ENCODE measurements around the gene TSPAN18. TPM values are rescaled to one million over a fixed set of nuclear protein-coding genes. Genes with fewer than 3 reads are reported as not detected.

TSPAN18 gene
- total RNA-seq, 2 experiments from 2014 or later, result 22.9 to 23.5 TPM

- Mint-ChIP-seq H3K9me3 (no peaks in the 10 kb centered on the region), H3K4me1 (peaks cover 8% of the 10 kb centered on the region), H3K36me3 (ENCODE audit: low read depth) (no peaks in the 10 kb centered on the region), H3K27ac (no peak overlapping the region), H3K27me3 (no peaks in the 10 kb centered on the region), H3K4me3 (no peak overlapping the region)
- ChIA-PET POLR2A (no interaction called here), CTCF (interaction anchor here (0.6 to 24.5 kb wide), 3 partner anchors 13 to 202 kb away, joined by 3 to 441 read pairs (median 8); no protein-coding TSS in a partner anchor)
- DNase-seq, result no peak
These were observed 213.6 kb downstream of the TSPAN18 start for GRCh38 chr11:44940404-44940803.

GRCh38 chr11:44940835-44941234, 214.1 kb downstream of the TSPAN18 start:
- CTCF ChIA-PET, result interaction anchor here (0.6 to 24.5 kb wide), 4 partner anchors 13 to 202 kb away, joined by 3 to 441 read pairs (median 6); no protein-coding TSS in a partner anchor
- no peaks in the 10 kb centered on the region for H3K36me3 Mint-ChIP-seq (ENCODE audit: low read depth)
- no peak overlapping the region for H3K4me3 Mint-ChIP-seq
- H3K4me1 Mint-ChIP-seq, result peaks cover 8% of the 10 kb centered on the region
- POLR2A ChIA-PET, result no interaction called here
- no peaks in the 10 kb centered on the region for H3K27me3 Mint-ChIP-seq
- H3K27ac Mint-ChIP-seq, result no peak overlapping the region
- no peak for DNase-seq
- H3K9me3 Mint-ChIP-seq, result no peaks in the 10 kb centered on the region

GRCh38 chr11:44941259-44942021, 214.7 kb downstream of the TSPAN18 start:
- Mint-ChIP-seq H3K4me1 (peaks cover 8% of the 10 kb centered on the region), H3K4me3 (no peak overlapping the region), H3K27ac (no peak overlapping the region), H3K9me3 (no peaks in the 10 kb centered on the region), H3K36me3 (ENCODE audit: low read depth) (no peaks in the 10 kb centered on the region), H3K27me3 (no peaks in the 10 kb centered on the region)
- ChIA-PET POLR2A (no interaction called here), CTCF (interaction anchor here (0.6 to 24.5 kb wide), 4 partner anchors 14 to 201 kb away, joined by 3 to 441 read pairs (median 6); no protein-coding TSS in a partner anchor)
- no peak for DNase-seq

GRCh38 chr11:44942029-44942955, 215.5 kb downstream of the TSPAN18 start:
- H3K27me3 Mint-ChIP-seq, result no peaks in the 10 kb centered on the region
- no peak for DNase-seq
- H3K36me3 Mint-ChIP-seq (ENCODE audit: low read depth), result no peaks in the 10 kb centered on the region
- POLR2A ChIA-PET, result interaction anchor here (0.7 kb wide), 1 partner anchor 138 kb away, joined by 4 read pairs; no protein-coding TSS in a partner anchor
- peaks cover 8% of the 10 kb centered on the region for H3K4me1 Mint-ChIP-seq
- H3K9me3 Mint-ChIP-seq, result no peaks in the 10 kb centered on the region
- CTCF ChIA-PET, result interaction anchor here (1.0 to 24.5 kb wide), 3 partner anchors 15 to 161 kb away, joined by 3 to 441 read pairs (median 8); no protein-coding TSS in a partner anchor
- H3K27ac Mint-ChIP-seq, result no peak overlapping the region
- H3K4me3 Mint-ChIP-seq, result no peak overlapping the region

GRCh38 chr11:44943118-44943517, 216.4 kb downstream of the TSPAN18 start:
- Mint-ChIP-seq H3K27me3 (peaks cover 4% of the 10 kb centered on the region), H3K4me1 (peaks cover 8% of the 10 kb centered on the region), H3K36me3 (ENCODE audit: low read depth) (no peaks in the 10 kb centered on the region), H3K27ac (no peak overlapping the region), H3K9me3 (no peaks in the 10 kb centered on the region), H3K4me3 (no peak overlapping the region)
- ChIA-PET POLR2A (interaction anchor here (0.7 kb wide), 1 partner anchor 137 kb away, joined by 4 read pairs; no protein-coding TSS in a partner anchor), CTCF (interaction anchor here (24.5 kb wide), 1 partner anchor 160 kb away, joined by 441 read pairs; no protein-coding TSS in a partner anchor)
- no peak for DNase-seq

- H3K4me3 Mint-ChIP-seq, result no peak overlapping the region
- H3K36me3 Mint-ChIP-seq (ENCODE audit: low read depth), result no peaks in the 10 kb centered on the region
- H3K27ac Mint-ChIP-seq, result no peak overlapping the region
- CTCF ChIA-PET, result interaction anchor here (24.5 kb wide), 1 partner anchor 160 kb away, joined by 441 read pairs; no protein-coding TSS in a partner anchor
- peaks cover 8% of the 10 kb centered on the region for H3K4me1 Mint-ChIP-seq
- H3K9me3 Mint-ChIP-seq, result no peaks in the 10 kb centered on the region
- no peak for DNase-seq
- POLR2A ChIA-PET, result no interaction called here
- peaks cover 9% of the 10 kb centered on the region for H3K27me3 Mint-ChIP-seq
These were observed 216.9 kb downstream of the TSPAN18 start for GRCh38 chr11:44943696-44944095.

GRCh38 chr11:44944181-44944852, 217.6 kb downstream of the TSPAN18 start:
- no peak for DNase-seq
- Mint-ChIP-seq H3K4me3 (no peak overlapping the region), H3K36me3 (ENCODE audit: low read depth) (no peaks in the 10 kb centered on the region), H3K4me1 (peaks cover 11% of the 10 kb centered on the region), H3K9me3 (no peaks in the 10 kb centered on the region), H3K27me3 (peaks cover 16% of the 10 kb centered on the region), H3K27ac (no peak overlapping the region)
- CTCF ChIA-PET, result interaction anchor here (4.8 to 24.5 kb wide), 2 partner anchors 8 to 159 kb away, joined by 30 to 441 read pairs; no protein-coding TSS in a partner anchor
- POLR2A ChIA-PET, result no interaction called here

- ChIA-PET POLR2A (no interaction called here), CTCF (interaction anchor here (1.0 to 24.5 kb wide), 4 partner anchors 8 to 389 kb away, joined by 3 to 441 read pairs (median 17); no protein-coding TSS in a partner anchor)
- H3K27ac Mint-ChIP-seq, result no peak overlapping the region
- H3K36me3 Mint-ChIP-seq (ENCODE audit: low read depth), result no peaks in the 10 kb centered on the region
- peaks cover 11% of the 10 kb centered on the region for H3K4me1 Mint-ChIP-seq
- H3K9me3 Mint-ChIP-seq, result no peaks in the 10 kb centered on the region
- peaks cover 16% of the 10 kb centered on the region for H3K27me3 Mint-ChIP-seq
- DNase-seq, result no peak
- no peak overlapping the region for H3K4me3 Mint-ChIP-seq
These were observed 218.1 kb downstream of the TSPAN18 start for GRCh38 chr11:44944853-44945235.

- peaks cover 11% of the 10 kb centered on the region for H3K4me1 Mint-ChIP-seq
- CTCF ChIA-PET, result interaction anchor here (0.6 to 24.5 kb wide), 6 partner anchors 9 to 664 kb away, joined by 3 to 441 read pairs (median 4); no protein-coding TSS in a partner anchor
- H3K27ac Mint-ChIP-seq, result no peak overlapping the region
- H3K27me3 Mint-ChIP-seq, result peaks cover 16% of the 10 kb centered on the region
- no peaks in the 10 kb centered on the region for H3K36me3 Mint-ChIP-seq (ENCODE audit: low read depth)
- H3K9me3 Mint-ChIP-seq, result no peaks in the 10 kb centered on the region
- POLR2A ChIA-PET, result no interaction called here
- no peak for DNase-seq
- H3K4me3 Mint-ChIP-seq, result no peak overlapping the region
These were observed 218.9 kb downstream of the TSPAN18 start for GRCh38 chr11:44945666-44946065.

GRCh38 chr11:44946263-44946662, 219.5 kb downstream of the TSPAN18 start:
- ChIA-PET CTCF (interaction anchor here (0.6 to 24.5 kb wide), 6 partner anchors 10 to 665 kb away, joined by 3 to 441 read pairs (median 4); no protein-coding TSS in a partner anchor), POLR2A (no interaction called here)
- Mint-ChIP-seq H3K36me3 (ENCODE audit: low read depth) (no peaks in the 10 kb centered on the region), H3K9me3 (no peaks in the 10 kb centered on the region), H3K4me3 (no peak overlapping the region), H3K27ac (no peak overlapping the region), H3K4me1 (peaks cover 13% of the 10 kb centered on the region), H3K27me3 (peaks cover 19% of the 10 kb centered on the region)
- no peak for DNase-seq

GRCh38 chr11:44947114-44947513, 220.4 kb downstream of the TSPAN18 start:
- POLR2A ChIA-PET, result no interaction called here
- Mint-ChIP-seq H3K9me3 (no peaks in the 10 kb centered on the region), H3K27ac (no peak overlapping the region), H3K36me3 (ENCODE audit: low read depth) (no peaks in the 10 kb centered on the region), H3K27me3 (peaks cover 23% of the 10 kb centered on the region), H3K4me1 (peaks cover 16% of the 10 kb centered on the region), H3K4me3 (no peak overlapping the region)
- DNase-seq, result no peak
- CTCF ChIA-PET, result interaction anchor here (1.8 to 24.5 kb wide), 3 partner anchors 11 to 156 kb away, joined by 5 to 441 read pairs (median 30); no protein-coding TSS in a partner anchor

GRCh38 chr11:44948155-44948554, 221.4 kb downstream of the TSPAN18 start:
- H3K4me3 Mint-ChIP-seq, result no peak overlapping the region
- DNase-seq, result no peak
- ChIA-PET POLR2A (no interaction called here), CTCF (interaction anchor here (1.0 to 24.5 kb wide), 4 partner anchors 12 to 155 kb away, joined by 3 to 441 read pairs (median 18); no protein-coding TSS in a partner anchor)
- H3K27ac Mint-ChIP-seq, result no peak overlapping the region
- no peaks in the 10 kb centered on the region for H3K36me3 Mint-ChIP-seq (ENCODE audit: low read depth)
- H3K27me3 Mint-ChIP-seq, result peaks cover 23% of the 10 kb centered on the region
- peaks cover 13% of the 10 kb centered on the region for H3K4me1 Mint-ChIP-seq
- no peaks in the 10 kb centered on the region for H3K9me3 Mint-ChIP-seq
